HG03108 (cell line): Measurements from ENCODE around the gene NSL1.
"Not testable (repeated sequence)": the region's sequence is repeated elsewhere in the genome, so short reads cannot be mapped to it uniquely, and the experiment has no call there.

Experiments
- ATAC-seq: cut with Tn5 transposase; IDR thresholded peaks from one replicate; pipeline ENCODE4 v1.9.1; 2021; ENCODE audit warnings: moderate library complexity; ENCODE audit not compliant: unreplicated experiment

Gene NSL1

GRCh38 chr1:212783976-212784375 is 7.6 kb downstream of the NSL1 start:
- ATAC-seq, result no peak

GRCh38 chr1:212782422-212783154 is 9.0 kb downstream of the NSL1 start:
- ATAC-seq, result no peak

- ATAC-seq, result no peak
Measured at GRCh38 chr1:212781225-212781624, 10.4 kb downstream of the NSL1 start.

- ATAC-seq, result no peak
Measured at GRCh38 chr1:212780759-212781158, 10.8 kb downstream of the NSL1 start.

DNA sequence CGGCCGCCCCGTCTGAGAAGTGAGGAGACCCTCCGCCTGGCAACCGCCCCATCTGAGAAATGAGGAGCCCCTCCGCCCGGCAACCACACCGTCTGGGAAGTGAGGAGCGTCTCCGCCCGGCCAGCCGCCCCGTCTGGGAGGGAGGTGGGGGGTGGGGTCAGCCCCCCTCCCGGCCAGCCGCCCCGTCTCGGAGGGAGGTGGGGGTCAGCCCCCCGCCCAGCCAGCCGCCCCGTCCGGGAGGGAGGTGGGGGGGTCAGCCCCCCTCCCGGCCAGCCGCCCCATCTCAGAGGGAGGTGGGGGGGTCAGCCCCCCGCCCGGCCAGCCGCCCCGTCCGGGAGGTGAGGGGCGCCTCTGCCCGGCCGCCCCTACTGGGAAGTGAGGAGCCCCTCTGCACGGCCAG is 12.5 kb downstream of the NSL1 start:
- ATAC-seq, result not testable (repeated sequence)

DNA sequence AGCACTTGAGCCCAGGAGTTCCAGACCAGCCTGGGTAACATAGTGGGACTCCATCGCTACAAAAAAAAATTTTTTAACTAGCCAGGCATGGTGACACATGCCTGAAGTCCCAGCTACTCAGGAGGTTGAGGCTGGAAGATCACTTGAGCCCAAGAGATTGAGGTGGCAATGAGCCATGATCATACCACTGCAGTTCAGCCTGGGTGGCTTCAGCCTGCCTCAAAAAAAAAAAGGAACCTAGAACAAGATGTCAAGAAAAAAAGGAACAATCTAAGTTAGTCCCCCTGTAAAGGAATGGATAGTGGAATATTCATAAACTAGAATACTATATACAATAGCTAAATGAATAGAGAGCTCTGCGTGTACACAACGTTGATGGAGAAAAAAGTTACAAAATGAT is 14.4 kb downstream of the NSL1 start:
- ATAC-seq, result no peak

GRCh38 chr1:212775241-212775640 is 16.3 kb downstream of the NSL1 start:
- ATAC-seq, result no peak

GRCh38 chr1:212774584-212774983 is 17.0 kb downstream of the NSL1 start:
- ATAC-seq, result no peak

GRCh38 chr1:212773011-212773410 is 18.6 kb downstream of the NSL1 start:
- ATAC-seq, result no peak

DNA sequence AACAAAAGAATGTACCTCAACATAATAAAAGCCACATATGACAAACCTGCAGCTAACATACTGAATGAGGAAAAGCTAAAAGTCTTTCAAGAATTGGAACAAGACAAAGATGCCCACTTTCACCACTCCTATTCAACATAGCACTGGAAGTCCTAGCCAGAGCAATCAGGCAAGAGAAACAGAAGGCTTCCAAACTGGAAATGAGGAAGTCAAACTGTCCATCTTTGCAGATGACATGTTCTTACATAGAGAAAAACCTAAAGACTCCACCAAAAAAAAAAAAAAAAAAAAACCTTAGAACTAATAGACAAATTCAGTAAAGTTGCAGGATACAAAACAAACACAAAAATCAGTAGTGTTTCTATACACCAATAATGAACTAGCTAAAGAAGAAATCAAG is 20.2 kb downstream of the NSL1 start:
- no peak for ATAC-seq

GRCh38 chr1:212769459-212770167 is 22.0 kb downstream of the NSL1 start:
- no peak for ATAC-seq

GRCh38 chr1:212766825-212767224 is 24.8 kb downstream of the NSL1 start:
- ATAC-seq, result not testable (repeated sequence)

- ATAC-seq, result not testable (repeated sequence)
Measured at GRCh38 chr1:212764718-212765281, 26.8 kb downstream of the NSL1 start.

- ATAC-seq, result no peak
Measured at GRCh38 chr1:212762839-212763238, 28.7 kb downstream of the NSL1 start.

GRCh38 chr1:212762234-212762633 is 29.3 kb downstream of the NSL1 start:
- ATAC-seq, result no peak

DNA sequence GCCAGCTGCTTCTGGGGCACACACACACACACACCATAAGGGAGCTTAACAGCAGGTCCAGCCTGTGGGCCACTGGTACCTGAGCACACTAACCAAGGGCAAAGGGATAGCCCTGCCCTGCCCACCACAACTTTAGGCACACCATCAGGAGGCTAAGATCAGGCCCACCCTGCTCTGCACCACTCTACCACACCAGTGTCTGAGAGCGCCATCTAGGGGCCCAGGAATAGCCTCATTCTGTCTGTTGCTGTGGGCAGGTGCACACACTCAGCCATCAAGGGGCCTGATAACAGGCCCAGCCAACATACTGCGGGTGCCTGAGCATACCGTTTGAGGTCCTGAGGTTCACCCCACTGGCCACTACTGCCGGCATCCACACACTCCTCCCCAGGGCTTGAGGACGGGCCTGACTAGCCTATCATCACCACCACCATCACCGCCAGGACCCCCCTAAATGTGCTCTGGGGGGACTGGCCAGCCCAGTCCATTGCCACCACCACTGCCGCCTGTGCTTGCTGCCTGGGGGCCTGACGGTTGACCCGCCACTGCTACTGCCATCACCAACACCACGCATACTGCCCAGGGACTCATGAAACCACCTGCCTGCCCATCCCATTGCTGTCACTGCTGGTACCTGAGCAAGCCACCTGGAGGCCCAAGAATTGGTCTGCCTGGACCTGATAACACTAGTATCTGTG is 31.3 kb downstream of the NSL1 start:
- ATAC-seq, result no peak

GRCh38 chr1:212759683-212760082 is 31.9 kb downstream of the NSL1 start:
- ATAC-seq, result no peak

GRCh38 chr1:212754680-212755079 is 36.9 kb downstream of the NSL1 start:
- no peak for ATAC-seq

GRCh38 chr1:212754193-212754592 is 37.4 kb downstream of the NSL1 start:
- ATAC-seq, result peak; percentile 50

DNA sequence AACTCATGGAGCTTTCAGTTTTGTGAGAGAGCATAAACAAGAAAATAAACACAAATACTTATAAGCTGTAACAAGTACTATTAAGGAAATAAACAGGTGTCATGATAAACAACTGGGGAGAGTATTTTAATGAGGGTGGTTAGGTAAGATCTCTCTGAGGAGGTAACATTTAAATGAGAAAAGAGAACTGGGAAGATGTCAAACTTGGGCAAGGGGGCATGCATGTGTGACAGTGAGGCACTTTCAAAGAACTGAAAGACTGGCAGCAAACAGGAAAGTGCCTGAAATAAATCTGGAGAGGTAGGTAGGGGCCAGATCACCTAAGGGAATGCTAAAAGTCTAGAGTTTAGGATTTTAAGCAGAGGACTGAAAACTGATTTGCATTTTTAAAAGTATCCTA is 37.8 kb downstream of the NSL1 start:
- ATAC-seq, result no peak

- no peak for ATAC-seq
Measured at GRCh38 chr1:212752934-212753497, 38.6 kb downstream of the NSL1 start.
